NCI-H146 (cell line): ENCODE data around the gene CNIH2.
"Not testable (repeated sequence)": the region's sequence is repeated elsewhere in the genome, so short reads cannot be mapped to it uniquely, and the experiment has no call there.

Experiments
- DNase-seq: peaks from one replicate; lab custom pipeline; 2025; lab: John Stamatoyannopoulos, UW

CNIH2 gene

DNA sequence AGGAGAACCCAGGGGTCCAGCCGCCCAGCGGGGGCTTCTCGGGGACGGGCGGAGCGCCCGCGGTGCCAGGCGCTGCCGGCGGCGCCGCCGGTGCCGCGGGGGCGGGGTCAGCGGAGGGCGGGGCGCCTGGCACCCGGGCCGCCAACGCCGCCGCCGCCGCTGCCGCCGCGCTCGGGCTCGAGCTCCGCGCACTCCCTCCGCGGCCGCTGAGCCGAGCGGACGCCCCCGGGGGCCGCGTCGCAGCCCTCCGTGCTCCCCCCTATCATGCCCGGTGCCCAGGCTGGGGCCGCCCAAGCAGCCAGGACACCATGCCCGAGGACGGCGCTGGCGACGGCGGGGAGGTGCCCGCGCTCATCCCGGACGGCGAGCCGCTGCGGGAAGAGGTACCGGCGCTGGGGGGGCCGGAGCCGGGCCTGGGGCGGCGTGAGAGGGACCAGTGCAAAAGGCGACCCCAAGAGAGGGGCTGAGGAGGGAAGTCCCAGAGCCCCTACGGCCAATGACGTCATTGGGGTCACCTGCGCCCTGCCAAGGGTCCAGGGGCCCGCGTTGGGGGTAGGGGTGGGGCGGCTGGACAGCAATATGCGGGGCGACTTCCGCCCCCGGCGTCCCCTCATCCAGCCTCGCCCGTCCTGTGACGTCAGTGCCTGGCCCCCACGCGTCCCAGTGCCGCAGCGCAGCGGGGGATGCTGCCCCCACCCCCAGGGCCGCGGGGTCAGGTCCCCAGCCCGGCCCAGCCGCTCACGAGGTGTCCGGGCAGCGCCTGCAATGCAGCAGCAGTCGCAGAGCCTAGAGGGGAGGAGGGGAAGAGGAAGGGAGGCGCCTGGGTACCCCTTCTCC is 13.9 kb downstream of the CNIH2 start, which contains the start of gene TMEM151A:
TSS of gene TMEM151A (plus strand) at position 189 of the 837 bp plus-strand sequence. CDS start at position 309, 120 bp downstream.
- peak; percentile 34 for DNase-seq

GRCh38 chr11:66292543-66293332 is 14.8 kb downstream of the CNIH2 start:
- peak; percentile 15 for DNase-seq

GRCh38 chr11:66293352-66293751 is 15.4 kb downstream of the CNIH2 start:
- no peak for DNase-seq

DNA sequence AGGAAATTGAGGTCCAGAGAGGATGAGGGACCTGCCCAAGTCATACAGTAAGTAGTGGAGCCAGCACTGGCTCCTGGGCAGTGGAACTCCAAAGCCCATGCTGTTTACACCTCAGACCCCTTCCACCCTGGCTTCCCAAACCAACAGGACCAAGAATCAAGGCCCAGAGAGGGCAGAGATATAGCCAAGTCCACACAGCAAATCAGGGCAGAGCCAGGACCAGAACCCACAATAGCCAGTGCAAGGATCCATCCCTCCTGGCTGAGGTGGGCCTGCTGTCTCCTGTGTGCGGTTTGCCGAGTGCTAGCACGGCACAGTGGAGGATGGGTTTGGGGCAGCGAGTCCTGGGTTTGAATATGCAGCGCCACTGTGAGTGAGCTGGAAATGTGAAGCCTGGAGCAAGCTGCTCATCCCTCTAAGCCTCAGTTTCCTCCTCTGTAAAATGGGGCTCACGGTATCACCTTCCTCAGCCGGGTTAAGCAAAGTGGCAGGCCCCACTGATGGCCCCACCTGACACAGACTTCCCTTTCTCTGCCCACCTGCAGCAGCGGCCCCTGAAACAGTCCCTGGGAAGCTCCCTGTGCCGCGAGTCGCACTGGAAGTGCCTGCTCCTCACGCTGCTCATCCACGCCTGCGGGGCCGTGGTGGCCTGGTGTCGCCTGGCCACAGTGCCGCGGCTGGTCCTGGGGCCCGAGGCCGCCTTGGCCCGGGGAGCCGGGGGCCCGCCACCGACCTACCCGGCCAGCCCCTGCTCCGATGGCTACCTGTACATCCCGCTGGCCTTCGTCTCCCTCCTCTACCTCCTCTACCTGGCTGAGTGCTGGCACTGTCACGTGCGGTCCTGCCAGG is 16.0 kb downstream of the CNIH2 start:
- DNase-seq = no peak

- no peak for DNase-seq
Measured at GRCh38 chr11:66294626-66295620, 16.9 kb downstream of the CNIH2 start.

DNA sequence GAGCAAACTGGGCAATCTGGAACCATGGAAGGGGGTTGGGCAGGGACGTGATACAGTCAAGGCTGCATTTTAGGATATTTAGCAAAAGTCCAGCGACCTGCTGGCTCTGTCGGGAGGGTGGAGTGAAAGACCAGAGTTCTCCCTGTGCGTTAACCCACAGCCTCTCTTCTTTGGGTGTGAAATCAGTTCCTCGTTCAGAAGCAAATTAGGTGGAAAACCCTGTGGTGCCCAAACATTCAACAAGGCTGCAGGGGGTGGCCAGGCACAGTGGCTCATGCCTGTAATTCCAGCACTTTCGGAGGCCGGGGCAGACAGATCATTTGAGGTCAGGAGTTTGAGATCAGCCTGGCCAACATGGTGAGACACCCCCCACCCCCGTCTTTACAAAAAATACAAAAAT is 19.6 kb downstream of the CNIH2 start:
- DNase-seq = no peak

DNA sequence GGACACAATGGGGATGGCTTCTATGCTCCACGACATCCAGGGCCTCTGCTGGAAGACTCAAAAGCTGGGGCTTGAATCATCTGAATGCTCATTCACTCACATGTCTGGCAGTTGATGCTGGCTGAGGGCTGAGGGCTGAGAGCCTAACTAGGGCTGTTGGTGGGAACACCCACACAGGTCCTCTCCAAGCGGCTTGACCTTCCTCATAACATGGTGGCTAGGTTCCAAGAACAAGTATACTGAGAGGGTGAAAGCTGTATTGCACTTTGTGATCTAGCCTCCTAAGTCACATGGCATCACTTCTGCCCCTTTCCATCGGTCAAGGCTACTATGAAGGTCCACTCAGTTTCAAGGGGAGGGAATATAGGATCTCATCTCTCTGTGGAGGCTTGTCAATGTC is 21.2 kb downstream of the CNIH2 start:
- no peak for DNase-seq

GRCh38 chr11:66302656-66303055 is 24.7 kb downstream of the CNIH2 start:
- no peak for DNase-seq

GRCh38 chr11:66309475-66309874 is 31.5 kb downstream of the CNIH2 start:
- DNase-seq = no peak

- no peak for DNase-seq
Measured at GRCh38 chr11:66310324-66310723, 32.3 kb downstream of the CNIH2 start.

DNA sequence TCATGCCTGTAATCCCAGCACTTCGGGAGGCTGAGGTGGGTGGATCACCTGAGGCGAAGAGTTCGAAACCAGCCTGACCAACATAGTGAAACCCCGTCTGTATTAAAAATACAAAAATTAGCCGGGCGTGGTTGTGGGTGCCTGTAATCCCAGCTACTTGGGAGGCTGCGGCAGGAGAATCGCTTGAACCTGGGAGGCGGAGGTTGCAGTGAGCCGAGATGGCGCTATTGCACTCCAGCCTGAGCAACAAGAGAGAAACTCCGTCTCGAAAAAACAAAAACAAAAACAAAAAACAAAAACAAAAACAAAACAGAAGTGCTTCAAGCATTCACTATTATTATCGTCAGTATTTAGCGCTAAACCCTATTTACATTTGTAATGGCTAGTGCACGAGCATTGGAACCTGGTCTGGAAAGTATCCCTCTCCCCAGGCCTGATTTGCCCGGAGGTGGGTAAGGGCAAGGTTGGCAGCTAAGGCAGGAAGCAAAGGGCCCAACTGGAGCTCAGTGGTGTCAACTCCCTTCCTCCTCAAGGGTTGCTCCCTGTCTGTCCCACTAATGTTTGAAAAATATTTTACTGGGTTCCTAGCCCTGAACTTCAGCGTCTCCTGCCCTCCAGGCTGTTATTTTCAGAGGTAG is 32.9 kb downstream of the CNIH2 start:
- not testable (repeated sequence) for DNase-seq

GRCh38 chr11:66311470-66311964 is 33.5 kb downstream of the CNIH2 start:
- DNase-seq = no peak

DNA sequence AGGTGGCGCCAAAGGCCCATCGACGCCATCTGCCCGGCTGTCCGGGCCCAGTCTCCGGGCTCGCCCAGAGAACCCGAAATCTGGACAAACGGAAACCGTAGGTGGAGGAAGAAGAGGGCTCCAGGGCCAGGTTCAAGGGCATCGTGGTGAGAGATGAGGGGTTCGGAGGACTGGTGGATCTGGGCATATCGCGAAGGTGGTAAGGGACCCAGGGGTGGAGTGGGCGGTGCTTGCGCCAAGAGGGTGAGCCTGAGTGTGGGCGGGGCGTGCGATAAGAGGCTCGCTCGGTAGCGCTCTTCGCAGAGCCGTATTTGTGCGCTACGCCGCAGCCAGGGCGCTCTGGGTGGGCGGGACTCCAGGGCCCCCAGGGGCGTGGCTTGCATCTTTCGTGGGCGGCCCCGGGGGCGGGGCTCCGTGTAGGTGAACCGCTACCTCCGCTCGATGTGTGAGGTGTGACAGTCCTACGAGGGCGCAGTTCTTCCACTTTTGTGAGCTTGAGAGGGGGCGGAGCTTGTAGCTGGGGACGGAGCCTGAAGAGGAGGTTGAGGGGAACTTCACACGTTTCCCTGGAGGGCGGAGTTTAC is 34.1 kb downstream of the CNIH2 start:
- peak; percentile 94 for DNase-seq

GRCh38 chr11:66312549-66313320 is 34.8 kb downstream of the CNIH2 start:
- DNase-seq = peak; percentile 95

- DNase-seq = no peak
Measured at GRCh38 chr11:66313321-66314185, 35.6 kb downstream of the CNIH2 start.

GRCh38 chr11:66314186-66314501 is 36.2 kb downstream of the CNIH2 start:
- DNase-seq = no peak

DNA sequence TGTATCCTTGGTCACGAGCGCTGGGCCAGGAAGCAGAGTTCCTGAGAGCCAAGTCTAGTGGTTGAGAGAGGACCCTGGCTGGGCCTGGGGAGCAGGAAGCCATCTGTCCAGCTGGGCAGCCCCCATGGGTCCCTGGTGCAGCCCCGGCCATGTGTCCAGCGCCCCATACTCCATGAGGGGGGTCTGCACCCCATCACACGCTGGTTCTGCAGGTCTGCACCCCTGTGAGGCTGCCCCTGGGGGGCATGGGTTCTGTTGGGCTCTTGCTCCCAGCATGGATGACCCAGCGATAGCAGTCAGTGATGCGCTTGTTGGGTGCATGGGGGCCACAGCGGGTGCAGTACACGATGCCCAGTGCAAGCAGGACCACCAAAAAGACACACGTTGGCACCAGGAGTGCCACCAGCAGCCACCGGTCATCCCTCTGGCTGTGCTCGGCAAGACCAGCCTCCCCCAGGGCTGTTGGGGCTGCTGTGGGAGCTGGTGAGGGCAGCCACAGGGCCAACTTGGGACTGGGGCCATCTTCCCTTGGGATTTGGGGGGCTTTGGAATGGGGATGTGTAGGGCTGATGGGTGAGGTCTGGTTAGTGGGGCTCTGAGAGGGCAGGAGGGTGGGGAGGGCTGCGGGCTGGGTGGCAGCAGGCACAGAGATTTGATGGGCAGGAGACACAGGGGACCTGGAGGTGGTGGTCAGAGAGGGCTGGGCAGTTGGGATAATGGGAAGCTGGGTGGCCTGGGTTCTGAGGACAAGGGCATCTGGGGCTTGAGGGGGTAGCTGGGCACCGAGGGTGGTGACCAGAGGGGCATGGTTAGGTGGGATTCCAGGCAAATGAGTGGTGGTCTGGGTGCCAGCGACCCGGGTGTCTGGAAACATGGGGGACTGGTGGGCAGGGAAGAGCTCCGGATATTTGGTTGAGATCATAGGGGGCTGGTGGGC is 36.9 kb downstream of the CNIH2 start:
- no peak for DNase-seq
